Right lung (tissue), 5 donors: ENCODE measurements around the gene COX8A. TPM values are rescaled to one million over a fixed set of nuclear protein-coding genes. Genes with fewer than 3 reads are reported as not detected.
"Not testable (repeated sequence)": the region's sequence is repeated elsewhere in the genome, so short reads cannot be mapped to it uniquely, and the experiment has no call there.

Experiments used
- DNase-seq, 2 donors: peaks; one replicate each; pipeline ENCODE4 v3.0.0-alpha.2; 2013
- polyA plus RNA-seq, 5 donors: library from polyadenylated mRNA; unstranded; fragments of 120-200 nt; gene quantifications; one replicate each; pipeline versions ENCODE4 v1.2.1 to v1.2.3, GENCODE V29; 2013; ENCODE audit warnings: inconsistent platforms in 1 of 5, low replicate concordance in 1 of 5; ENCODE audit not compliant: insufficient read length in 5 of 5, insufficient read depth in 1 of 5

COX8A gene
- polyA plus RNA-seq, 5 donors = 128 to 250 (median 158) TPM

GRCh38 chr11:63961608-63962412 lies 12.6 kb upstream of the COX8A start:
- peak in 1 of 2 donors; percentile 35 for DNase-seq

GRCh38 chr11:63963895-63964294 lies 10.5 kb upstream of the COX8A start:
- DNase-seq = not testable (repeated sequence)

- DNase-seq = no peak
Measured at GRCh38 chr11:63966444-63966843, 8.0 kb upstream of the COX8A start.

- no peak for DNase-seq
Measured at GRCh38 chr11:63969461-63969860, 5.0 kb upstream of the COX8A start.

GRCh38 chr11:63970902-63971301 lies 3.5 kb upstream of the COX8A start:
- no peak for DNase-seq

DNA sequence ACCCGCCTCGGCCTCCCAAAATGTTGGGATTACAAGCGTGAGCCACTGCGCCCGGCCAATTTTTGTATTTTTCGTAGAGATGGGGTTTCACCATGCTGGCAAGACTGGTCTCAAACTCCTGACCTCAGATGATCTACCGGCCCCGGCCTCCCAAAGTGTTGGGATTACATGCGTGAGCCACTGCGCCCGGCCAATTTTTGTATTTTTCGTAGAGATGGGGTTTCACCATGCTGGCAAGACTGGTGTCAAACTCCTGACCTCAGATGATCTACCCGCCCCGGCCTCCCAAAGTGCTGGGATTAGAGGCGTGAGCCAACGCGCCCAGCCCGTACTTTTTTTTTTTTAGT lies 535 bp upstream of the COX8A start:
- not testable (repeated sequence) for DNase-seq

DNA sequence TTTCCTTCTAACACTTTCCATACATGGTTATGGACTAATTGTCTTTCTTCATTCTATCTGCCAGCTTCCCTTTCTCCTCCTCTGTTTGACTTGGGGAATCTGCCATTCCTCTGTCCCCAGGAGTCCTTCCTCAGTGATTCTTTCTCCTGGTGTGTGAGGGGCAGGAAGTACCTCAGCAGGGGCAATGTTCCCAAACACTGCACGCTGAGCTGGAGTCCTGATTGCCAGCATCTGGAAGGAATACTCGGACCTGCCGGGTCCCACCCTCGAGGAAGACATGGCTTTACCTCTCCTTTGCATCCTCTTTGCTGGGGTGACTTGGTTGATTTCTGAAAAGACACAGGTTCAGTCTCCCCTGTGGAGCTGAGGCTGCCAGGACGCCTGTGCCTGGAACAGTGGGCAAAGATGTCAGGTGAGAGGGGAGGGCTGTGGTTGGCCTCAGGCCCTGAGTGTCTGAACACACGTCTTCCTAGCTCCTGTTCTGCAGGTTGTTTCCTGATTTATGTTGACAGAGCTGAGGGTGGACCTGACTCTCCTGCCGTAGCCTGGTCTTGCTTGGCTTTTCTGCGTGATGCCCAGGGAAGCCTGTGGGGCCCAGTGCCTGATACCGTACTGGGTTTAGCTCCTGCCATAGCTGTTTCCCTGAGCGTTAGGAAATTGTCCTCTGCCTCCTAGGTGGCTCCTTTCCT lies 4.3 kb downstream of the COX8A start:
- DNase-seq = no peak

DNA sequence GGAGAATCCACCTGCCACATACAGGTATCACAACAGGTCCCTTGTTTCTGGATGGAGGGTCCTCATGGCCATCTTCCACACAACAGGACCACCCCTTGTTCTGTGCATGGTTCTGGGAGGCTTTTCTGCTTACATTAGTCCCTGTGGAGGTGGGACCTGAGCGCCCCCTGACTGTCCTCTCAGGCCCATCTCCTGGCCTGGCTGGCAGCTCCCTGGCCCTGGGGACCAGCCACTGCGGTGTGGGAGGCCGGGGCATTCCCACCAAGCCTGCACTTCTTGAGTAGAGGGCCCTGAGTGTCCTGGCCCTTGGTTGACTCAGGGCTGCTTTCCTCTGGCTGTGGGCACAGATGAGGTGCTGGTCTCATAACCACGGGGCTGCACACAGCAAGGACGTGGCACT lies 5.0 kb downstream of the COX8A start:
- no peak for DNase-seq

DNA sequence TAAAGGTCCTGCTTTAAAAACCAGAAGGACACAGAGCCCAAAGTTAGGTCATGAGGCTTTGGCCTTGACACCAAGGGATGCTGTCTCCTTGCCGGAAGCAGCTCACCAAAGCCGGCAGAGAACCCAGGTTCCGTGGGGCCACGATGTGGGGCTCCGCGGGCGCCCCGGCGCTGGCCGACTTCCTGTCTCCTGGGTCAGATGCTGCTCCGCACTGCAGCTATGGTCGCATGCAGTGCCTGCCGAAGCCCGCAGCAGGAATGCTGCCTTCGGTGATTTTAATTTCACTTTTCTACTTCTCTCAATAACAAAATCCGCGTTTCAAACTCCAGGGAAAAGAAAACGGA lies 11.4 kb downstream of the COX8A start:
- no peak for DNase-seq

GRCh38 chr11:63986156-63986931 lies 11.9 kb downstream of the COX8A start, which contains the start of gene OTUB1:
Gene OTUB1, plus strand, starts transcription at chr11:63986438. Its CDS starts 19 bp downstream, at chr11:63986457.
- peak; percentile 86 to 87 for DNase-seq

DNA sequence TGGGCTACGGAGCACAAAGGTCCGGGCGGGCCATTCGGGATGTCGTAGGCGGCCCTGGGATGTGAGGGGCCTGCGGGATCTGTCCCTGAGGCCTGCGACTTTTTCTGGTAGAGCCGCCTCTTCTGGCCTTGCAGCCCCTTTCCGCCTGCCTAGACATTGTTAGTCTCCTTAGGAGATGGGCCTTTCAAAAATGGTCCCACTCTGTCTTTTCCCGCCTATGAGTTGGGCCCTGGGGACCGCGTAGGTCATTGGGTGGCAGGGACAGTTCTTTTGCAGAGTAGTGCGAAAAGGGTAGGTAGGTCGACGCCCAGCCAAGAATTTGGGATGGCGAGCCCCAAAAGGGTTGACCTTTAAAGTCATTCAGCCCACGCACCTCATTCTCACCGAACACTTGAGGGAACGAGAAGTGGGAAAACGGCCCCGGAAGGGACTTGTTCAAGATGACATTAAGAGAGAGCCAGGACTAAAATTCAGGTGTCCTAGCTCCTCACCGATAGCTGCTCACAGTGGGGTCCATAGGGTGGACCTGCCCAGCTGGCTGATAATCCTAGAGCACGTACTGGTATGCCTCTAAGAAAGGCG lies 12.6 kb downstream of the COX8A start:
- no peak for DNase-seq

DNA sequence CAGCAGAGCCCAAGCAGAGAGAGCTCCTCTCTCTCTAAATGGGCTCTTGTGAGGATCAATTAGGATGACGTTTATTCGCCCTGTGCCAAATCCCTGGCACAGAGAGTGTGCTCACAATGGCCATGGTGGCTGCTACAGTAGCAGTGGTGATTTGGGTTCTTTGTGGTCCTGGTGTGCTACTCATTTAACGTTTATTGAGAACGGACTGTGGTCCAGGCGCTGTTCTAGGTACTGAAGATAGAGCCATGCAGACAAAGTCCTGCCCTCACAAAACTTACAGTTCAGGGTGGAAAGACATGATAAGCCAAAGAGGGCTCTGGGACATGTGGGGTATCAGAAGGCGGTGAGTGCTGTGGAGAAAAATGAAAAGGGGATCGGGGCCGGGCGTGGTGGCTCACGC lies 17.1 kb downstream of the COX8A start:
- no peak for DNase-seq

DNA sequence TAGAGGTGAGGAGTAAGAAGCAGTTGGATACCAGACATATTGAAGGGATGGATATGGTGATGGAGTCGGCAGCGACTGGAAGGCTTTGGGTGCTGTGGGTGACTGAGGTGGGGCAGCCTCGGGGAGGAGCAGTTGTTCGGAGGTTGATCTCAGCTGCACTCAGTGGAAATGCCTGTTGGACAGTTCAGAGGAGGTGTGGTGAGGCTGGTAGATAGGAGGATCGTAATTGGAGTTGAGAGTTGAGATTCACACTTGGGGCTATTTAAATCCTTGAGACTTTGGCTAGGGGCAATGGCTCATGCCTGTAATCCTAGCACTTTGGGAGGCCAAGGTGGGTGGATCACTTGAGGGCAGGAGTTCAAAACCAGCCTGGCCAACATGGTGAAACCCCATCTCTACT lies 18.7 kb downstream of the COX8A start:
- DNase-seq = no peak

DNA sequence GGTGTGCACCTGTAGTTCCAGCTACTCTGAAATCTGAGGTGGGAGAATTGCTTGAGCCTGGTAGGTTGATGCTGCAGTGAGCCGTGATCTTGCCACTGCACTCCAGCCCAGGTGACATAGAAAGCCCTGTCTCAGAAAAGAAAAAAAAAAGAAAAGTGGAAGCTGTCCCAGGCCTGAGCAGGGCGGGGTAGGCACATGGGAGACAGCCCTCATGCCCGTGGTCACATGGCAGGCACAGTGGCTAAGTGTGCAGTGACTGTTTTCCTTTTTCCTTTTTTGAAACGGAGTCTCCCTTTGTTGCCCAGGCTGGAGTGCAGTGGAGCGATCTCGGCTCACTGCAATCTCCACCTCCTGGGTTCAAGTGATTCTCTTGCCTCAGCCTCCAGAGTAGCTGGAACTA lies 19.6 kb downstream of the COX8A start:
- no peak for DNase-seq

DNA sequence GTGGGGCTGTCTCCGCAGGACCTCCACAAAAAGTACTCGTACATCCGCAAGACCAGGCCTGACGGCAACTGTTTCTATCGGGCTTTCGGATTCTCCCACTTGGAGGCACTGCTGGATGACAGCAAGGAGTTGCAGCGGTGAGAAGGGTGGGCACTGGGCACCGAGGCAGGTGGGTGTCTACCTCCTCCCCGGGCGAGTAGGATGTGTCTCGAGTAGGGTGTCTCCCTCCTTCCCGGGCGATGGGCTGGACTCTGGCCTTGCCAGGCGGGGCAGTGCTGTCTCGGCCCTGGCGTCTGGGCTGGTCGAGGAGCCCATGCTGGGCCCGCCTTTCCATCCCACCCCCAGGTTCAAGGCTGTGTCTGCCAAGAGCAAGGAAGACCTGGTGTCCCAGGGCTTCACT lies 22.1 kb downstream of the COX8A start:
- no peak for DNase-seq

DNA sequence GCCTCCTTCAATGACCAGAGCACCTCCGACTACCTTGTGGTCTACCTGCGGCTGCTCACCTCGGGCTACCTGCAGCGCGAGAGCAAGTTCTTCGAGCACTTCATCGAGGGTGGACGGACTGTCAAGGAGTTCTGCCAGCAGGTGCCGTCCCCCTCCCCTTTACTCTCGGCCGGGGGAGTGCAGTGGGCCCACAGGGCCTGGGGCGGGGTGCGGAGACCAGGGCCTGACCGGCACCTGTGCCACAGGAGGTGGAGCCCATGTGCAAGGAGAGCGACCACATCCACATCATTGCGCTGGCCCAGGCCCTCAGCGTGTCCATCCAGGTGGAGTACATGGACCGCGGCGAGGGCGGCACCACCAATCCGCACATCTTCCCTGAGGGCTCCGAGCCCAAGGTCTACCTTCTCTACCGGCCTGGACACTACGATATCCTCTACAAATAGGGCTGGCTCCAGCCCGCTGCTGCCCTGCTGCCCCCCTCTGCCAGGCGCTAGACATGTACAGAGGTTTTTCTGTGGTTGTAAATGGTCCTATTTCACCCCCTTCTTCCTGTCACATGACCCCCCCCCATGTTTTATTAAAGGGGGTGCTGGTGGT lies 22.8 kb downstream of the COX8A start:
- no peak for DNase-seq

DNA sequence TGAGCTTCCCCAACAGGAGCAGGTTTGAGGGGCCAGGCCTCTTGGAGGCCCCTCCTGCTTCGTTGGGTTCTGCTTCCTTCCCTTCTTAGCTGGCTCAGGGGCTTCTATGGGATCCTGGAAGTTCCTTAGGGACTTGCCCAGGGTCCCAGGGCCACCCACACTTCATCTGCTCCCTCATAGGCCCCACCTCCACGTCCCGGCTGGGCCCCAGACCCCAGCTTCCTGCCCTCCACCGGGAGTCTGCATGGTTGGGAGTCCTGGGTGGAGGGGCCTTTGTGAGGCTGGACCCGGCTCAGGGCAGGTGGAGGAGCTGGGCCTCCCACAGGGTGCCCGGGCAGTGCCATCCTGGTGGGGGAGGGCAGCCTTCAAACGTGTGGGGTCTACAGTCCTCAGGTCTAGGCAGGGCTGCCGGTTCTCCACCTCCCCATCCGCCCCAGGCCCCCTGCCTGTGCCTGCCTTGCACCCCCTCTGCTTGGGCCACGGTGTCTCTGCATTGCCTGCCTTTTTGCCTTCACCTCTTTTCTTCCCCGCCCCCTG lies 23.4 kb downstream of the COX8A start:
- DNase-seq = no peak

GRCh38 chr11:63998558-63999348 lies 24.3 kb downstream of the COX8A start:
- no peak for DNase-seq

DNA sequence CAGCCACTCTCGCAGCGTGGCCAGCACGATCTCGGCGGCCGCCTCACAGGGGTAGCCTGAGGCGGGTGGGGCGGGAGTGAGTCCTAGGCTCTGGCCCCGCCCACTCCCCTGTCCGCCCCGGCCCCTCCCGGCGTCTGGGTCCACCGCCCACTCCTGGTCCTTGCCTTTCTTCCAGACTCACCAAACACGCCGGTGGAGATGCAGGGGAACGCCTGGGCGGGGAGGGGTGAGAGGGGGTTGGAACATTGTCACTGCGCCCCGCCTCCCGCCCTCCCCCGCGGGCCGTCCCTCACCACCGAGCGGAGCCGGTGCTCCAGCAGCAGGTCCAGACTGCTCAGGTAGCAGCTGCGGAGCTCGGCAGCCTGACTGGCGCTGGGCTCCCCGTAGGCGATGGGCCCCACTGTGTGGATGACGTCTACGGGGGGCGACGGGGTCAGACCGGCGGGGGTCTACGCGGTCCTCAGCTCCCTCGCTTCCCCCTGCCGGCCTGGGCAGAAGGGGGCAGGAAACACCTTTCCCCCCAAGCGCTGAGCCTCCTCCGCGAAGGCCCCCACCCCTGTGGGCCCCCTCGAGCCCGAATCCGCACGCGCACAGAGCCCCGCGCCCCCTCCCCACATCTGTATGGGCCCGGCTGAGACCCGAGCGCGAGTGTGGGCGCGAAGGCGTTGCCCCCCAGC lies 25.1 kb downstream of the COX8A start:
- peak in 1 of 2 donors; percentile 38 for DNase-seq
